Left lobe of liver (tissue), 2 donors: ENCODE measurements around the gene LEMD3. TPM values are rescaled to one million over a fixed set of nuclear protein-coding genes. Genes with fewer than 3 reads are reported as not detected.

Experiments used
- ATAC-seq: fragments of 200-7000 bp; cut with Tn5 transposase; one replicate; pipeline ENCODE4 v1.9.1; 2020; ENCODE audit warnings: mild to moderate bottlenecking, moderate library complexity
- DNase-seq: peaks from one replicate; pipeline ENCODE4 v3.0.0-alpha.2; 2020; ENCODE audit warnings: low spot score
- total RNA-seq: library from RNA; stranded (reverse); gene quantifications from one replicate; pipeline ENCODE4 v1.2.1, GENCODE V29; 2021
- donor health status: DM: no; HTN: no; CAD: no; lungs with moderate emphysema.
- donor health status: DM: no; HTN: yes; CAD: no.

LEMD3 gene
- total RNA-seq, 1 donor from 2014 or later, result 10.3 TPM

DNA sequence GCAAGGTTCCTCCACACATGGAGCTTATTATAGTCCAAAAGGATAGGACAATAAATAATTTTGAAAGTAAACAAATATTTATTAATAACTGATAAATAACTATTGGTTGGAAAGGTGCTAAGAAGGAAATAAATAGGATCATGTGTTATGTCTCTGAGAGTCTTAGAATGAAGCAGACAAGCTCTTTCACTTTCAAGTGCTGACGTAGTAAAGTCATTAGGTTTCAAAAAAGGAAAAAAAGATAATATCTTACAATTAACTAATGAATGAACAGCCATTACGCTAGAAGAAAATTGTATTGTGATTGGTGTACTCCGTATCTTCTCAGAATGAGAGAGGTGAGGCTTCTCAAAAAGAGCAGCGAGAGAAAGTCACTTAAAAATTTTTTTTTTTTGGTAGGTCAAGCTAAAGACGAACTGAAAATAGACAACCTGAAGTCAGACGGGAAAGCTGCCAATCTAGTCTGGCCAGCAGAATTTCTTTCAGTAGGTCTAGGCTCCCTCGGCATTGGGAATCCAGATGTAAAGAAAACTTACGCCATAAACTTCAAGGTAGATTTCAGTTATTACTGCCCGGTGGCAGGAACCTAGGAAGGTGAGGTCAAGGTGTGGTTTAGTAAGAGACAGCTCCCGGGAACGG lies 583 bp upstream of the LEMD3 start:
- ATAC-seq, result no peak

GRCh38 chr12:65170209-65170881 lies 962 bp downstream of the LEMD3 start:
- DNase-seq (peak; percentile 66), ATAC-seq (peak; percentile 67)

More for the DNA sequence above, 583 bp upstream of the LEMD3 start:
- DNase-seq, result no peak

- no peak for ATAC-seq
- DNase-seq, result no peak
Observed at GRCh38 chr12:65171073-65171472, 1.7 kb downstream of the LEMD3 start.

DNA sequence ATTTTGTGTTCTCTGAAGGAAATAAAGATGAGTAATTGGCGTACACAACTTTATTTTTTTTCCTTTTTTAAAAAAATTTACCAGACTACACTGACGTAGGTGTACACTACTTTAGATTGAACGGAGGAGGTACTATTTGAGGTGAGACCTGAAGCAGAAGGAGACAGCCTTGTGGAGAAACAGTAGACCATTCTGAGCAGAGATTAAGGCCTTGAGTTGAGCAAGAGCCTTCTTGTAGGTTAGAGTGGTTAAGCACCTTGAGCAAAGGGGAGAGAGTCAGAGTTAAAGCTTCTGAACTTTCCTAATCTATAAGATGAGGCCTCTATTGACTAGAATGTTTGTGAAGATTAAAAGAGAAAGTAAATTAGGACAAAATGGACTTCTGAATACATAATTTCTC lies 2.5 kb downstream of the LEMD3 start:
- DNase-seq (no peak), ATAC-seq (no peak)

- DNase-seq, result no peak
- ATAC-seq, result no peak
Observed at GRCh38 chr12:65175385-65175784, 6.0 kb downstream of the LEMD3 start.

DNA sequence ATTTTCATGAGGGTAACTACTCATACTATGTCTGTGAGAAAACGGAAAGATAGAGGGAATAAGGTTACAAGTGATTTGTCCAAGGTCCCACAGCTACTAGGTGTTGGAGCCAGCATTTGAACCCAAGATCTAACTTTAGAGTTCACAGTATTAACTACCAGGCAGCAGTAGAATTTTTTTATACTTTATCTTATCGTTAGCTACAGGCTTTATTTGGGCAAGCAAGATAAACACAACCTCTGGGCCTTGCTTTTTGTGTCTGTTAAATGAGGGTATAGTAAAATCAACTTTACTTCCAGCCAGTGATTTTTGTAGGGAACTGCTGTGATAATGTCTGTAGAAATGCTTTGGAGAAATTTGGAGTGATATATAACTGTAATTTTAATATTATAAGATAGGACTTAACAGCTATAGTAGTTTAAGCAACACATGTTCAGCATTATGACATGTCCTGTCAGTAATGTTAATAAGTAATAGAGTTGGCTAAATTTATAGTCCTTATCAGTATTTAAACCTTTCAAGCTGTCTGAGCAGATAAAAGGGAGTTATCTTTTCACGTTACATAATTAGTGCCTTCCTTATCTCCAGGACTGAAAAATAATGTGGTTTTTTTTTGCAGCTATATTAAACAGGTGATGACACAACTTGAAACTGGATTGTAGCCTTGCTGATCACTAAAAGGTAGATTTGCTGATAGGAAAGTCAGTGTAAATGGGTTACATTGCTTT lies 12.8 kb downstream of the LEMD3 start:
- ATAC-seq (peak; percentile 92), DNase-seq (no peak)

- no peak for ATAC-seq
- DNase-seq, result no peak
Observed at GRCh38 chr12:65184176-65184857, 14.9 kb downstream of the LEMD3 start.

GRCh38 chr12:65184858-65185229 lies 15.5 kb downstream of the LEMD3 start:
- no peak for DNase-seq
- ATAC-seq, result no peak

GRCh38 chr12:65187665-65188064 lies 18.3 kb downstream of the LEMD3 start:
- ATAC-seq, result no peak

GRCh38 chr12:65188179-65188701 lies 18.9 kb downstream of the LEMD3 start:
- DNase-seq, result no peak
- ATAC-seq, result peak; percentile 32

More at GRCh38 chr12:65187665-65188064, 18.3 kb downstream of the LEMD3 start:
- DNase-seq, result no peak

DNA sequence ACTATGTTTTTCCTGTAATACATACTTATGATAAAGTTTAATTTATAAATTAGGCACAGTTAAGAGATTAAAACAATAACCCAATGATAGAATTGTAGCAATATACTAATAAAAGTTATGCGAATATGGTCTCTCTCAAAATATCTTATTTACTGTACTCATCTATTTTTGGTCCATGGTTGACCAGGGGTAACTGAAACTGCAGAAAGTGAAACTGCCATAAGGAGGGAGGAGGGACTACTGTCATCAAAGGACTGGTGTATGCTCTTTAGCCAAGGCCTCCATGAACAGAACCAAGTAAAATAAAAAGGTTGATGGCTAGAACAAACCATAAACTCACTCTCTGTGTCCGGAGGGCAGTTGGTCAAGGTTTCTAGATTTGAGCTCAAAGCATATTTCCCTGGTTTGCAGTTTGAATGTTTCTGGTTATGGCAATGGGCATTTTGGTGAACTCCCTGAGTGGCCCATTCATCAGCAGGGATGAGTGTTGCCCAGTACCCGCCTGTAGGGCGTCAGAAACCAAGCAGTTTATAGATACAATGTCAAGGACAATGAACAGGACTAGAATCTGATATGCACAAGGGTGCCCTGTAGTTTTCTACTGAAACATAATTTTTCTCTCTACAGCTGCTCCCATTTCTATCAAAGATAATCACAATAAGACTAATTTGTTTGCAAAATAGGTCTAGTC lies 19.8 kb downstream of the LEMD3 start:
- DNase-seq, result no peak
- ATAC-seq, result no peak

DNA sequence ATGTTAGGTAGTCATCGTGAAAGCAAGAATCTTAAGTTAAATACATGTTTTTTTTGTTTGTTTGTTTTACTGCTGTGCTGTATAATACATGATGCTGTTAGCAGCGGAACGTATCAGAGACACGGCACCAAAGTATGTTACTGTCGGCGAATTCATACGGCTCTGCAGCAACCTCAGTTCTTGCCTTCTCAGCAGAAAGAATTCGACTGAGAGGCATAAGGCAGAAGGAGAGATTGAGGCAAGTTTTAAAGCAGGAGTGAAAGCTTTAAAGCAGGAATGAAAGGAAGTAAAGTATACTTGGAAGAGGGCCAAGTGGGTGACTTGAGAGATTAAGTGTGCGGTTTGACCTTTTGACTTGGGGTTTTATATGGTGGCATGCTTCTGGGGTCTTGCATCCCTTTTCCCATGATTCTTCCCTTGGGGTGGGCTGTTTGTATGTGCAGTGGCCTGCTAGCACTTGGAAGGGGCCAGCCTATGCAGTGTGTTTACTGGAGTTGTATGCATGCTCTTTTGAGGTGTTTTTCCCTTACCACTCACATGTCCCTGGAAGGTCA lies 23.7 kb downstream of the LEMD3 start:
- ATAC-seq (no peak), DNase-seq (no peak)

GRCh38 chr12:65194949-65195348 lies 25.6 kb downstream of the LEMD3 start:
- ATAC-seq (no peak), DNase-seq (no peak)

- no peak for DNase-seq
- no peak for ATAC-seq
Observed at GRCh38 chr12:65195387-65196055, 26.1 kb downstream of the LEMD3 start.

DNA sequence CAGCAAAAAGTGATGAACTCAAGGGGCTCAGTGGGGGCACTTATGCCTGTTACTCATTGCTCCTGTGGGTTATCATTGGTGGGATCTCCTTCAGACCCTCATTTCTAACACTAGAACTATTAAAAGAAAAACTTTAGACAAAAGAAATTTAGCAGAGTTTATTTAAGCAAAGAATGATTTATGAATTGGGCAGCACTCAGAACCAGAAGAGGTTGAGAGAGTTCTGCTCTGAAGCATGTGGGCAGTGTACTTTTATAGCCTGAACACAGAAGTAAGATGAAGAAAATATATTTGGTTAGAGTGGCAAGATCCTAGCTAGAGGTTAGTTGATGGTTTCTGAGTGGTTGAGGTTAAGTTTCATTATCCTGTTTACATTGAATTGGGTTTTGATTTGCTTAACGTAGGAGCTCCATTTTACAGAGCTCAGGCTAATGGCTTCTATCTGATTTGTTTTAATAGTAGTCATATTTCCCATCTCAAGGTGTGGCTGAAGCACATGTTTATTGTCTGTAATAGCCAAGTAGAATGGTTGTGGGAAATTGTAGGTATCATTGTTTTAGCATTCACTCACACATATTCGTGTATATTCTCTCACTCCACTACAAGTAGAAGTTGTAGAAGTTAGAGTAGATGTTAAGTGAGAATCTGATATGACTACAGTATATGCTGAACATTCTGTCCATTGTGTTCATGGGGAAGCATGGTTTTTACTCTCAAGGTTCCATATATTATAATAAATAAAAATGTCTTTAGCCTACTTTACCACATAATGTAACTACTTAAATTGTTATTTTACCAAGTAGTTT lies 27.6 kb downstream of the LEMD3 start:
- ATAC-seq (no peak), DNase-seq (no peak)

DNA sequence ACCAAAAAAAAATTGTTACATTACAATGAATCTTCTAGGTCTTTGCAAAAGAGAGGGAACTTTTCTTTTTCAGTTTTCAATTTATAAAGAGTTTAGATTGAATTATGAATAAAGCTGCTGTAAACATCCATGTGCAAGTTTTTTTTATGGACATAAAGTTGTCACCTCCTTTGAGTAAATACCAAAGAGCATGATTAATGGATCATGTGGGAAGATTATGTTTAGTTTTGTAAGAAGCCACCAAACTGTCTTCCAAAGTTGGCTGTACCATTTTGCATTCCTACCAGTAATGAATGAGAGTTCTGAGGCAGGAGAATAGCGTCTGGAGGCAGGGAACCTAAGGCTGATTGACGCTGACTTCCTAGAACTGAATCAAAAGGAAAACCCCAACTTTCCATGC lies 30.2 kb downstream of the LEMD3 start:
- no peak for ATAC-seq
- DNase-seq, result no peak

DNA sequence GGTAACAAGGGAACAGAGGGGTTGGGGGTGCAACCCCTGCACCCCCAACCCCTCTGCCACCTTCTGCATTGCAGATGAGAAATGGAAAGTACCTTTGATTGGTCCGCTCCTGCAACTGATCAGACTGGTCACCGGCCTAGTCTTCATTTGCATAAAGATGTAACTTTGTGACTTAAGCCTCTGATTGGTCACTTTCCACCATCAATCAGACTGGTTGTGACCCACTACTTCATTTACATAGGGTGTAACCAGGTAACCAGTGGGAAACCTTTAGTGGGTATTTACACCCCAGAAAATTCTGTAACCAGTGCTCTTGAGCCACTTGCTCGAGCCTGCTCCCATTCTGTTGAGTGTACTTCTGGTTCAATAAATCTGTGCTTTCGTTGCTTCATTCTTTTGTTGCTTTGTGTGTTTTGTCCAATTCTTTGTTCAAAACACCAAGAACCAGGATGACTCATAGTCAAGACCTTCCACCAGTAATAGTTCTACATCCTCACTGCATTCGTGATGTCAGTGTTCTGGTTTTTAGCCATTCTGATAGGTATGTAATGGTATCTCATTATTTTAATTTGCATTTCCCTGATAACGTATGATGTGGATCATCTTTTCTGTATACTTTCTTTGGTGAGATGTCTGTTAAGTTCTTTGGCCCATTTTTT lies 30.8 kb downstream of the LEMD3 start:
- DNase-seq (no peak), ATAC-seq (no peak)

GRCh38 chr12:65203376-65203775 lies 34.0 kb downstream of the LEMD3 start:
- ATAC-seq (no peak), DNase-seq (no peak)
